HEK293 (cell line): ENCODE measurements around the gene NEK7.
A peak's percentile ranks its signal among the peaks of the same experiment; 100 is the strongest.

Experiments used
- EGR2 ChIP-seq: fragments of 450-650 bp; formaldehyde crosslinking; IDR thresholded peaks from 2 replicates; pipeline ENCODE4 v1.5.1; 2016; ENCODE audit warnings: low read depth, missing biosample characterization, missing genetic modification characterization
- HOXC10 ChIP-seq: sonication (generic); formaldehyde crosslinking; IDR thresholded peaks from 2 replicates; pipeline ENCODE4 v1.8.1; 2023; ENCODE audit warnings: mild to moderate bottlenecking, missing genetic modification reagents
- HOXD13 ChIP-seq: sonication (generic); formaldehyde crosslinking; IDR thresholded peaks from 2 replicates; pipeline ENCODE4 v1.8.0; 2022; ENCODE audit warnings: missing genetic modification reagents, borderline replicate concordance
- KLF10 ChIP-seq: fragments of 450-650 bp; IDR thresholded peaks from 2 replicates; pipeline ENCODE4 v1.5.1; 2018; ENCODE audit warnings: missing biosample characterization, mild to moderate bottlenecking, missing genetic modification characterization
- KLF8 ChIP-seq: fragments of 450-650 bp; formaldehyde crosslinking; IDR thresholded peaks from 2 replicates; pipeline ENCODE4 v1.5.1; 2016; ENCODE audit warnings: missing biosample characterization, missing genetic modification characterization
- SCRT2 ChIP-seq: fragments of 450-650 bp; formaldehyde crosslinking; IDR thresholded peaks from 2 replicates; pipeline ENCODE4 v1.5.1; 2016; ENCODE audit warnings: missing biosample characterization, missing genetic modification characterization
- SP7 ChIP-seq: fragments of 450-650 bp; formaldehyde crosslinking; IDR thresholded peaks from 2 replicates; pipeline ENCODE4 v1.5.1; 2016; ENCODE audit warnings: missing biosample characterization, missing genetic modification characterization
- ZFP41 ChIP-seq: fragments of 450-650 bp; formaldehyde crosslinking; IDR thresholded peaks from 2 replicates; pipeline ENCODE4 v1.5.1; 2016; ENCODE audit warnings: missing biosample characterization, missing genetic modification characterization, borderline replicate concordance
- ZNF146 ChIP-seq: fragments of 450-650 bp; formaldehyde crosslinking; IDR thresholded peaks from 2 replicates; pipeline ENCODE4 v1.5.1; 2016; ENCODE audit warnings: missing biosample characterization, missing genetic modification characterization
- ZNF214 ChIP-seq: fragments of 450-650 bp; formaldehyde crosslinking; IDR thresholded peaks from 2 replicates; pipeline ENCODE4 v1.5.1; 2017; ENCODE audit warnings: missing biosample characterization, mild to moderate bottlenecking, missing genetic modification characterization, borderline replicate concordance
- ZNF266 ChIP-seq: fragments of 450-650 bp; formaldehyde crosslinking; IDR thresholded peaks from 2 replicates; pipeline ENCODE4 v1.5.1; 2016; ENCODE audit warnings: missing biosample characterization, missing genetic modification characterization, low read depth
- ZNF274 ChIP-seq, 2 experiments: fragments of 200-500 bp in 1 of 2; fragments of 450-650 bp in 1 of 2; sonication (Bioruptor generic) in 1 of 2; formaldehyde crosslinking in 1 of 2; IDR thresholded peaks; 2 replicates each; pipeline versions ENCODE4 v1.5.1 to v1.6.1; 2014 to 2016; ENCODE audit warnings: borderline replicate concordance in 1 of 2, inconsistent platforms in 1 of 2, low read length in 1 of 2, missing biosample characterization in 1 of 2, missing genetic modification characterization in 1 of 2
- ZNF324 ChIP-seq: fragments of 450-650 bp; formaldehyde crosslinking; IDR thresholded peaks from 2 replicates; pipeline ENCODE4 v1.5.1; 2016; ENCODE audit warnings: missing biosample characterization, missing genetic modification characterization
- ZNF37A ChIP-seq: fragments of 450-650 bp; IDR thresholded peaks from 2 replicates; pipeline ENCODE4 v1.5.1; 2018; ENCODE audit warnings: missing biosample characterization, missing genetic modification characterization
- ZNF521 ChIP-seq: fragments of 450-650 bp; formaldehyde crosslinking; IDR thresholded peaks from 2 replicates; pipeline ENCODE4 v1.5.1; 2017; ENCODE audit warnings: missing biosample characterization, mild to moderate bottlenecking, missing genetic modification characterization
- ZNF621 ChIP-seq: fragments of 450-650 bp; formaldehyde crosslinking; IDR thresholded peaks from 2 replicates; pipeline ENCODE4 v1.5.1; 2017; ENCODE audit warnings: missing biosample characterization, missing genetic modification characterization
- ZNF664 ChIP-seq: fragments of 450-650 bp; formaldehyde crosslinking; IDR thresholded peaks from 2 replicates; pipeline ENCODE4 v1.5.1; 2016; ENCODE audit warnings: missing biosample characterization, missing genetic modification characterization
- ZNF777 ChIP-seq: fragments of 450-650 bp; formaldehyde crosslinking; IDR thresholded peaks from 2 replicates; pipeline ENCODE4 v1.5.1; 2017; ENCODE audit warnings: missing biosample characterization, missing genetic modification characterization, borderline replicate concordance
- ZNF792 ChIP-seq: fragments of 450-650 bp; formaldehyde crosslinking; IDR thresholded peaks from 2 replicates; pipeline ENCODE4 v1.5.1; 2016; ENCODE audit warnings: missing biosample characterization, missing genetic modification characterization
- ZNF830 ChIP-seq: fragments of 450-650 bp; IDR thresholded peaks from 2 replicates; pipeline ENCODE4 v1.5.0; 2018; ENCODE audit warnings: missing biosample characterization, missing genetic modification characterization, low read depth, mild to moderate bottlenecking, moderate library complexity
- TF ChIP-seq, protein P1 (sequence below): sonication (generic); formaldehyde crosslinking; IDR thresholded peaks from 2 replicates; pipeline ENCODE4 v1.8.1; 2022; ENCODE audit warnings: mild to moderate bottlenecking, moderate library complexity, missing genetic modification reagents
- TF ChIP-seq, protein P2 (sequence below): fragments of 450-650 bp; formaldehyde crosslinking; IDR thresholded peaks from 2 replicates; pipeline ENCODE4 v1.5.1; 2016; ENCODE audit warnings: missing biosample characterization, missing genetic modification characterization
- TF ChIP-seq, protein P3 (sequence below): fragments of 450-650 bp; formaldehyde crosslinking; IDR thresholded peaks from 2 replicates; pipeline ENCODE4 v1.5.1; 2016; ENCODE audit warnings: missing biosample characterization, missing genetic modification characterization, borderline replicate concordance
- TF ChIP-seq, protein P4 (sequence below): fragments of 450-650 bp; formaldehyde crosslinking; IDR thresholded peaks from 2 replicates; pipeline ENCODE4 v1.5.1; 2017; ENCODE audit warnings: missing biosample characterization, missing genetic modification characterization
- TF ChIP-seq, protein P5 (sequence below): fragments of 450-650 bp; formaldehyde crosslinking; IDR thresholded peaks from 2 replicates; pipeline ENCODE4; 2016; ENCODE audit warnings: missing biosample characterization, missing genetic modification characterization
- TF ChIP-seq, protein P6 (sequence below): fragments of 450-650 bp; formaldehyde crosslinking; conservative IDR thresholded peaks from 2 replicates; pipeline ENCODE4 v1.5.1; 2016; ENCODE audit warnings: low read depth, missing biosample characterization, missing genetic modification characterization

Gene NEK7

DNA sequence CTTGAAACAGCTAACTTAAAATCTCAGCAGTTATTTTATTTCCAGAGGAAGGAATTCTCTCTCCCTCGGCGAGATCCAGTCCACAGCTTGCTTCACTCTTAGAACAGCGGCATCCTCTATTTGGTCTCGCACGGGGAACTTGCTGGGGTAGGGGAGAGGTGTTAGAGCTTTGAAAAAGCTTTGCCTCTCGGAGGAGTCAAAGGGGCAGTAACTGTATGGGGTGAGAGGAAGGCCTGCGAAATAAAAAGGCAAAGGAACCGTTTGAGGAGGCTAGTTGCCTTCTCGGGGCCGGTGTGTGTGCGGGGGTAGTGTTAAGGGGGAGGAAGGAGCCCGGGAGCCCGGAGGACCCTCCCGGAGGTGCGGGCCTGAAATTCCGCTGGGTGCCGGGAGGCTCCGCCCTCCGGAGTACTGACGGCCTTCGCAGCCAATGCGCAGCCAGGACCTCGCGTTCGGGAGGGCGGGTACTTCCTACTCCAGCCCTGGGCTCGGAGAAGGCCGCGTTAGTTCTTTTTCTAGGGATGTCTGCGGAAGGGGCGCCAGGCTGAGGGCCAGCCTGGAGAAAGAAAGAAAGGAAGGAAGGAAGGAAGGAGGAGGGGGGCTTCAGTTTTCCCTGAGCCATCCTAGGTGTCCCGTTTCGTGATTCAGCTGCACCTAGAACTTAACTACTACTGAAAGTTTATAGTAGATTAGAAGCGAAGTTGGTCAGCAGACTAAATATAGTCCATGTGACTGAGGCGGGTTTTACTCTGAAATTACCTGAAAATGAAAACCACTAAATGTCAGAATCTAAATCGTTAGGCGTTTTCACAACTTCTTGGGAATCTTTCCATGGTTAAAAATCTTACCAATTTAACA is 2.2 kb downstream of the NEK7 start (continued):
- TF ChIP-seq, protein P1, sequence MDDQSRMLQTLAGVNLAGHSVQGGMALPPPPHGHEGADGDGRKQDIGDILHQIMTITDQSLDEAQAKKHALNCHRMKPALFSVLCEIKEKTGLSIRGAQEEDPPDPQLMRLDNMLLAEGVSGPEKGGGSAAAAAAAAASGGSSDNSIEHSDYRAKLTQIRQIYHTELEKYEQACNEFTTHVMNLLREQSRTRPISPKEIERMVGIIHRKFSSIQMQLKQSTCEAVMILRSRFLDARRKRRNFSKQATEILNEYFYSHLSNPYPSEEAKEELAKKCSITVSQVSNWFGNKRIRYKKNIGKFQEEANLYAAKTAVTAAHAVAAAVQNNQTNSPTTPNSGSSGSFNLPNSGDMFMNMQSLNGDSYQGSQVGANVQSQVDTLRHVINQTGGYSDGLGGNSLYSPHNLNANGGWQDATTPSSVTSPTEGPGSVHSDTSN (CRISPR knock-in tag): peak; percentile 89
- no peak for TF ChIP-seq ZNF621
- TF ChIP-seq, protein P2, sequence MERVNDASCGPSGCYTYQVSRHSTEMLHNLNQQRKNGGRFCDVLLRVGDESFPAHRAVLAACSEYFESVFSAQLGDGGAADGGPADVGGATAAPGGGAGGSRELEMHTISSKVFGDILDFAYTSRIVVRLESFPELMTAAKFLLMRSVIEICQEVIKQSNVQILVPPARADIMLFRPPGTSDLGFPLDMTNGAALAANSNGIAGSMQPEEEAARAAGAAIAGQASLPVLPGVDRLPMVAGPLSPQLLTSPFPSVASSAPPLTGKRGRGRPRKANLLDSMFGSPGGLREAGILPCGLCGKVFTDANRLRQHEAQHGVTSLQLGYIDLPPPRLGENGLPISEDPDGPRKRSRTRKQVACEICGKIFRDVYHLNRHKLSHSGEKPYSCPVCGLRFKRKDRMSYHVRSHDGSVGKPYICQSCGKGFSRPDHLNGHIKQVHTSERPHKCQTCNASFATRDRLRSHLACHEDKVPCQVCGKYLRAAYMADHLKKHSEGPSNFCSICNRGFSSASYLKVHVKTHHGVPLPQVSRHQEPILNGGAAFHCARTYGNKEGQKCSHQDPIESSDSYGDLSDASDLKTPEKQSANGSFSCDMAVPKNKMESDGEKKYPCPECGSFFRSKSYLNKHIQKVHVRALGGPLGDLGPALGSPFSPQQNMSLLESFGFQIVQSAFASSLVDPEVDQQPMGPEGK (tag by site-specific recombination): peak; percentile 83
- TF ChIP-seq HOXC10: no peak
- TF ChIP-seq ZNF777 (tag by site-specific recombination): no peak
- no peak for TF ChIP-seq ZNF37A (tag by site-specific recombination)
- TF ChIP-seq, protein P3, sequence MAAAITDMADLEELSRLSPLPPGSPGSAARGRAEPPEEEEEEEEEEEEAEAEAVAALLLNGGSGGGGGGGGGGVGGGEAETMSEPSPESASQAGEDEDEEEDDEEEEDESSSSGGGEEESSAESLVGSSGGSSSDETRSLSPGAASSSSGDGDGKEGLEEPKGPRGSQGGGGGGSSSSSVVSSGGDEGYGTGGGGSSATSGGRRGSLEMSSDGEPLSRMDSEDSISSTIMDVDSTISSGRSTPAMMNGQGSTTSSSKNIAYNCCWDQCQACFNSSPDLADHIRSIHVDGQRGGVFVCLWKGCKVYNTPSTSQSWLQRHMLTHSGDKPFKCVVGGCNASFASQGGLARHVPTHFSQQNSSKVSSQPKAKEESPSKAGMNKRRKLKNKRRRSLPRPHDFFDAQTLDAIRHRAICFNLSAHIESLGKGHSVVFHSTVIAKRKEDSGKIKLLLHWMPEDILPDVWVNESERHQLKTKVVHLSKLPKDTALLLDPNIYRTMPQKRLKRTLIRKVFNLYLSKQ (tag by site-specific recombination): no peak
- TF ChIP-seq, protein P4, sequence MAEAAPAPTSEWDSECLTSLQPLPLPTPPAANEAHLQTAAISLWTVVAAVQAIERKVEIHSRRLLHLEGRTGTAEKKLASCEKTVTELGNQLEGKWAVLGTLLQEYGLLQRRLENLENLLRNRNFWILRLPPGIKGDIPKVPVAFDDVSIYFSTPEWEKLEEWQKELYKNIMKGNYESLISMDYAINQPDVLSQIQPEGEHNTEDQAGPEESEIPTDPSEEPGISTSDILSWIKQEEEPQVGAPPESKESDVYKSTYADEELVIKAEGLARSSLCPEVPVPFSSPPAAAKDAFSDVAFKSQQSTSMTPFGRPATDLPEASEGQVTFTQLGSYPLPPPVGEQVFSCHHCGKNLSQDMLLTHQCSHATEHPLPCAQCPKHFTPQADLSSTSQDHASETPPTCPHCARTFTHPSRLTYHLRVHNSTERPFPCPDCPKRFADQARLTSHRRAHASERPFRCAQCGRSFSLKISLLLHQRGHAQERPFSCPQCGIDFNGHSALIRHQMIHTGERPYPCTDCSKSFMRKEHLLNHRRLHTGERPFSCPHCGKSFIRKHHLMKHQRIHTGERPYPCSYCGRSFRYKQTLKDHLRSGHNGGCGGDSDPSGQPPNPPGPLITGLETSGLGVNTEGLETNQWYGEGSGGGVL (tag by site-specific recombination): 0 out of 2 replicates have a peak, but pooled peaks have one; percentile 13
- TF ChIP-seq KLF10 (tag by site-specific recombination): 0 out of 2 replicates have a peak, but pooled peaks have one; percentile 5
- TF ChIP-seq ZNF266 (tag by site-specific recombination): no peak
- TF ChIP-seq, protein P5, sequence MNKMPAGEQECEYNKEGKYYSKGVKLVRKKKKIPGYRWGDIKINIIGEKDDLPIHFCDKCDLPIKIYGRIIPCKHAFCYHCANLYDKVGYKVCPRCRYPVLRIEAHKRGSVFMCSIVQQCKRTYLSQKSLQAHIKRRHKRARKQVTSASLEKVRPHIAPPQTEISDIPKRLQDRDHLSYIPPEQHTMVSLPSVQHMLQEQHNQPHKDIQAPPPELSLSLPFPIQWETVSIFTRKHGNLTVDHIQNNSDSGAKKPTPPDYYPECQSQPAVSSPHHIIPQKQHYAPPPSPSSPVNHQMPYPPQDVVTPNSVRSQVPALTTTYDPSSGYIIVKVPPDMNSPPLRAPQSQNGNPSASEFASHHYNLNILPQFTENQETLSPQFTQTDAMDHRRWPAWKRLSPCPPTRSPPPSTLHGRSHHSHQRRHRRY (tag by site-specific recombination): no peak
- TF ChIP-seq ZNF521 (tag by site-specific recombination): no peak
- no peak for TF ChIP-seq ZNF792 (tag by site-specific recombination)
- TF ChIP-seq SCRT2 (tag by site-specific recombination): no peak
- no peak for TF ChIP-seq ZFP41 (tag by site-specific recombination)
- 0 out of 2 replicates have a peak, but pooled peaks have one; percentile 25 for TF ChIP-seq EGR2
- TF ChIP-seq ZNF324 (tag by site-specific recombination): no peak
- no peak for TF ChIP-seq KLF8
- no peak for TF ChIP-seq ZNF274 (IDR thresholded peaks at IDR 0.05; ENCODE audit: low read length)
- no peak for TF ChIP-seq ZNF274 (tag by site-specific recombination; IDR thresholded peaks at IDR 0.05; ENCODE audit: borderline replicate concordance)
- TF ChIP-seq ZNF214 (tag by site-specific recombination): no peak
- TF ChIP-seq ZNF664 (tag by site-specific recombination): no peak
- TF ChIP-seq, protein P6, sequence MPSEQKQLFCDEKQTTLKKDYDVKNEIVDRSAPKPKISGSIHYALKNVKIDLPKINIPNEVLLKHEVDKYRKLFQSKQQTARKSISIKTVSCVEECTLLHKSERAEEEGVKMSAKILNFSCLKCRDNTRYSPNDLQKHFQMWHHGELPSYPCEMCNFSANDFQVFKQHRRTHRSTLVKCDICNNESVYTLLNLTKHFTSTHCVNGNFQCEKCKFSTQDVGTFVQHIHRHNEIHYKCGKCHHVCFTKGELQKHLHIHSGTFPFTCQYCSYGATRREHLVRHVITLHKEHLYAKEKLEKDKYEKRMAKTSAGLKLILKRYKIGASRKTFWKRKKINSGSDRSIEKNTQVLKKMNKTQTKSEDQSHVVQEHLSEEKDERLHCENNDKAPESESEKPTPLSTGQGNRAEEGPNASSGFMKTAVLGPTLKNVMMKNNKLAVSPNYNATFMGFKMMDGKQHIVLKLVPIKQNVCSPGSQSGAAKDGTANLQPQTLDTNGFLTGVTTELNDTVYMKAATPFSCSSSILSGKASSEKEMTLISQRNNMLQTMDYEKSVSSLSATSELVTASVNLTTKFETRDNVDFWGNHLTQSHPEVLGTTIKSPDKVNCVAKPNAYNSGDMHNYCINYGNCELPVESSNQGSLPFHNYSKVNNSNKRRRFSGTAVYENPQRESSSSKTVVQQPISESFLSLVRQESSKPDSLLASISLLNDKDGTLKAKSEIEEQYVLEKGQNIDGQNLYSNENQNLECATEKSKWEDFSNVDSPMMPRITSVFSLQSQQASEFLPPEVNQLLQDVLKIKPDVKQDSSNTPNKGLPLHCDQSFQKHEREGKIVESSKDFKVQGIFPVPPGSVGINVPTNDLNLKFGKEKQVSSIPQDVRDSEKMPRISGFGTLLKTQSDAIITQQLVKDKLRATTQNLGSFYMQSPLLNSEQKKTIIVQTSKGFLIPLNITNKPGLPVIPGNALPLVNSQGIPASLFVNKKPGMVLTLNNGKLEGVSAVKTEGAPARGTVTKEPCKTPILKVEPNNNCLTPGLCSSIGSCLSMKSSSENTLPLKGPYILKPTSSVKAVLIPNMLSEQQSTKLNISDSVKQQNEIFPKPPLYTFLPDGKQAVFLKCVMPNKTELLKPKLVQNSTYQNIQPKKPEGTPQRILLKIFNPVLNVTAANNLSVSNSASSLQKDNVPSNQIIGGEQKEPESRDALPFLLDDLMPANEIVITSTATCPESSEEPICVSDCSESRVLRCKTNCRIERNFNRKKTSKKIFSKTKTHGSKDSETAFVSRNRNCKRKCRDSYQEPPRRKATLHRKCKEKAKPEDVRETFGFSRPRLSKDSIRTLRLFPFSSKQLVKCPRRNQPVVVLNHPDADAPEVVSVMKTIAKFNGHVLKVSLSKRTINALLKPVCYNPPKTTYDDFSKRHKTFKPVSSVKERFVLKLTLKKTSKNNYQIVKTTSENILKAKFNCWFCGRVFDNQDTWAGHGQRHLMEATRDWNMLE (tag by site-specific recombination): no peak
- TF ChIP-seq HOXD13: no peak
- TF ChIP-seq ZNF146 (tag by site-specific recombination): no peak
- no peak; the same call in 1 of the 2 replicates for TF ChIP-seq SP7
- no peak for TF ChIP-seq ZNF830 (tag by site-specific recombination)
